Fibroblast of skin of scalp (primary cell): ENCODE data around the gene E2F7.

Source experiments
- DNase-seq: peaks from one replicate; pipeline ENCODE4 v3.0.0-alpha.2; 2013

The E2F7 gene

DNA sequence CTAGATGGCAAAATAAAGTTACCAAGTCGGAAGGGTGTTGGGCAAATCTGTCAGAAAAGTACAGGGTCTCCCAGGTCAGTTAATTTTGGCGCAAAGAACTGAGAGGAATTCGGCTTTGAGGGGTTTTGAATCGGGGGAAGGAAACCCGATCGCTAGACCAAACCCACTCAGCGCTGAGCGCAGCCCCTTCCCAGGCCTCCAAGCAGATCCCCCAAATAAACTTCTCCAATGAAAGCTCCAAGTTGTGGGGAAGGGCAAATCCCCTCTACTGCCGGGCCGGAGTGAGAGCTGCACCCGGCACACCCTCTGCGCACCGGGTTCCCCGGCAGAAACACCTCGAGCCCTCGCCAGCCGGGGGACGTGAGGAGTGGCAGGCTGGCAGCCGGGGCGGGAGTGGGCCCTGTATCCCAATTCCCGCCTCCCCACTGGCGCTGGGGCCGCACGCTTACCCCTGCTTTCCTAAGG, 441 bp downstream of the E2F7 start:
- no peak for DNase-seq

DNA sequence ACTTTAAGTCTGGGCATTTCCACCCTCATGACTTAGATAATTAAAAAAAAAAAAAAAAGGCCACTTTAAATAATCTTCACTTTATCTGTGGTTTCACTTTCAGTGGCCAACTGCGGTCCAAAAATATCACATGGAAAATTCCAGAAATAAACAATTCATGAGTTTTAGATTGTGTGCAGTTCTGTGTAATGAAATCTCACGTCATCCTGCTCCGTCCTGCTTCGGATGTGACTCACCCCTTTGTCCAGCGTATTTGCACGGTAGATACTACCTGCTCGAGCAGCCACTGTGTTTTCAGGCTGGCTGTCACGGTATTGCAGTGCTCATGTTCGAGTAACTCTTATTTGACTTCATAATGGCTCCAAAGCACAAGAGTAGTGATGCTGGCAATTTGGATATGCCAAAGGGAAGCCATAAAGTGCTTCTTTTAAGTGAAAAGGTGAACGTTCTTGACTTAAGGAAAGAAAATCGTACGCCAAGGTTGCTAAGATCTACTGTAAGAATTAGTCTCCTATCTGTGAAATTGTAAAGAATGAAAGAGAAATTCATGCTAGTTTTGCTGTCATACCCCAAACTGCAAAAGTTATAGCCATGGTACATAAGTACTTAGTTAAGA, 2.4 kb downstream of the E2F7 start:
- no peak for DNase-seq

GRCh38 chr12:77062396-77062795, 3.0 kb downstream of the E2F7 start:
- DNase-seq = no peak

DNA sequence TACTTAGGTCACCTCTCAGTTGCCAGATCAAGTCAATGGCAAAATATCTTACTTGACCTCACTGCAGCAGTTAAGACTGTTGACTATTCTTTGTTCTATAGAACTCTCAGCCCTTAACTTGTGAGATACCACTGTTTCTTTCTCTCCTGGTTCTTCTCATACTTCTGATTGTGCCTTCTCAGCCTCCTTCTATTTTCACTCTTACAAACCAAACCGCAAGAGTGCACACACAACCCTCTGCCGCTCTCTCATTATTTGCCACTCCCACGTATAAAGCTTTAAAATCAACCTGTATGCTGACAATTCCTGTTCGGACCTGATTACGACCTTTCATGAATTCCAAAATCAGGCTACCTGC, 4.5 kb downstream of the E2F7 start:
- DNase-seq = no peak

GRCh38 chr12:77060136-77060882, 5.1 kb downstream of the E2F7 start:
- DNase-seq = no peak

GRCh38 chr12:77058740-77059139, 6.6 kb downstream of the E2F7 start:
- DNase-seq = no peak

DNA sequence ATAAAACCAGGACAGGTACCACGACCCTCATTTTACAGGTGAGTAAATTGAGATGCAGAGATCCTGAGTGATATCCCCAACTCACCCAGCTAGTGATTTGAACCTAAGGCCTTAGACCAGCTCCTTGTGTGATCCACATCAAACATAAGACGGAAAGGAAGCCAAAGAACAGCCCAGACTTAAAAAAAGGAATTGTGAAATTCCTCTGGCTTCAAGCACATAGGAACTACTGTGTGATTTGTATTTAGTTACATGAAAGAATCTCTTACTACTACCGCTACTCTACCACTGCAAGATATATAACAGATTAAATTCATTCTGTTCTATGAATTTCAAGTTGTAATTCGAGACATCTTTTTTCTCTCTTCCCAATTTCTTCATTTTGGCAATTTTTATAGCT, 10.5 kb downstream of the E2F7 start:
- DNase-seq = no peak

GRCh38 chr12:77053259-77053658, 12.1 kb downstream of the E2F7 start:
- DNase-seq = no peak

GRCh38 chr12:77049767-77050353, 15.5 kb downstream of the E2F7 start:
- DNase-seq = peak; percentile 63

GRCh38 chr12:77047341-77048109, 17.8 kb downstream of the E2F7 start:
- no peak for DNase-seq

DNA sequence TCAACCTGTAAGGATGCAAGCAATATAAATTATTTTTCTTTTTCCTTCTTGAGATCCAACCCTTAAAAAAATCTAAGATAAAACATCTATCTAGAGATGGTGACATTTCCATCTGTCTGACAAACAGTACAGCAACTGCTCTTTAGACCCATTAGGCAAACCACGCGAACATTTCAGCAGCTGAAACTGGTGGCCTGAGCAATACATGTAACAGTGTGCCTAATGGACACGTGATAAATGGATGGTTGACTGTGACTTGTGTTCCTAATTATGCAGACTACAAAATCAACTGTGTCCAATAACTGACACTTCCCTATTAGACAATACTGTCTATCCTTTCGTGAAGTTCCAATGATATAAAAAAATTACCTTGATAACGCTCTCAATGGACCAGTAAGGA, 18.9 kb downstream of the E2F7 start:
- no peak for DNase-seq

DNA sequence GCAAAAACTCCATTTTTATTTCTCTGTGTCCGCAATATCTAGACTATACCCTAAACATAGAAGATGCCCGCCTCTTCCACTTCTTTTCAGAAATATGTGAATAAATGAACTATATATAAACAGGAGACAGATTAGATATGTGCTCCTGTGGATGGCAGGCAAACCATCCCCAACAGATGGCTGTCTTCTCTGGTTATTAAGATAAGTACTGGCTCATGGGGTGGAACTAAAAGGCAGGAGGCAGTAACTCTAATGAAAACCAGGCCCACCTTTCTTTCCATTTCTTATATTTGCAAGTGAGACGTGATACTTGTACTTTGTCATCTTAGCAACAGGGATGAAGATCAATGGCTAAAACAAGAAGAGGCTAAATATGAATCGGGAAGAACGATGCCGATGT, 20.2 kb downstream of the E2F7 start:
- DNase-seq = no peak

DNA sequence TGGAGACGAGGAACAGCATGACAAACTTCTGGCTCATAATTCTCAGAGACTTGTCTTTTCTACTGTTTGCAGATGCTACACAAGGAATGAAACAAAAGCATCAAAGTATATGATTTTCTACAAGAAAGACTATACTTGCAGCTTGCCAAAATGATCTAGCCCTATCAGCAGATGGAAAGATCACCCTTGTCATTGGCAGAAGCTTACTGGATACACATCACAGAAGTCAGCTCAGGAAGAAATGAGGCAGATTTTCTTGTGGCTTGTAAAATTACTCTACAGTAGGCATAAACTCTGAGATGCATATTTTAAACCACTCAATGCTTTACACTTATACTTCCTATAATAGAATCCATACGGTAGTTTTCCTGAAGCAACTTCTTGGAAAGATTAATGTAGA, 20.6 kb downstream of the E2F7 start:
- no peak for DNase-seq

DNA sequence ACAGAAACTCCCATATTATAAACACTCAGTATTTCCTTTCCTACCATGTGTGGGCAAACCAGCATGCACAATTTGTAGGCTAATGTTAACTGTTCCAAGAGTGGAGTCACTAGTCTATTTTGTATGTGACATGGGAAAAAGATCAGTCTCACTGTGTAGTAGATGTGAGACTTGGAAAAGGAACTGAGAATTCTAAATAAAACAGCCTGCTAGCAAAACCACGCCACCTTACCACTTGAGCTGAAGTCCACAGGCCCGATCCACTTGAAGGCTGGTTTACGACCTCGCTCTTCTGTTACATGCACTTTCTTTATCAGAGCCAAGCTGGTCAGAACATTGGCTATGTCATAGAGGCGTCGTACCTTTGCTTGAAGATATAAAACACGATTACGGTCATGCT, 22.5 kb downstream of the E2F7 start:
- no peak for DNase-seq

- DNase-seq = no peak
Observed at GRCh38 chr12:77040231-77040630, 25.1 kb downstream of the E2F7 start.

- DNase-seq = no peak
Observed at GRCh38 chr12:77035226-77035625, 30.1 kb downstream of the E2F7 start.

GRCh38 chr12:77033658-77034536, 31.5 kb downstream of the E2F7 start:
- no peak for DNase-seq

DNA sequence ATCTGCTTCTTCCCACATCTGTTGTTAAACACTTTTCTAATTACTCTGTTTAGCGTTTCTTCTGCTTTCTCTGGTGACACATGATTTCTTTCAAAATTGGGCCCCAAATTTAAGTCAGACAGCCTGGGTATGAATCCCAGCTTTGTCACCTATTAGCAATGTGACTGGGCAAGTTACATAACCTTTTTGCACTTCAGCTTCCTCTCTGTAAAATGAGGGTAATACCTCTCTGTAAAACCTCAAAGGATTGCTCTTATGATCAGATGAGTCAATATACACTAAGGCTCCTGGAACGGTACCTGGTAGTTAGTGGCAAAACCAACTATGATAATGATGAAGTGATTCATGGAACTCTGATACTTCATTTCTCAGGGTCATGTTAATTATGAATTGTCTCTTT, 33.0 kb downstream of the E2F7 start:
- DNase-seq = no peak

GRCh38 chr12:77031745-77032144, 33.6 kb downstream of the E2F7 start:
- DNase-seq = no peak

- no peak for DNase-seq
Observed at GRCh38 chr12:77025782-77026314, 39.5 kb downstream of the E2F7 start.

DNA sequence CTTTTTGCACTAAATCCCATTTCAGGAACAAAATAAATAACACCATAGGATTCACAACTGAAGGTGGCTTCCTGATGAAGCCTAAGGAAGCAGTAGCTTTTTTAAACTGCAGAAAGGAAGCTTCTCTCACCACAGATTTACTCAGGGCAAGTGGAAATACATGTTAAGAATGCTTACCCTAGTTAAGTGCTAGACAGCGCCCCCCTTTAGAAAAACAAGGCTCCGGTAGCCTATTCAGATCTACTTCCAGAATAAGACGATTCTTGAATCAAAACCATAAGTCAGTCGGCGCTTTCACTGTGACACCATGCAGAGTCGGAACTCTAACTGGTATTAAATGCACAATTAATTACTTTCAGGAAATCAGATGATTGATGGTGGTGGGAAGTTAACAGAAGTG, 41.9 kb downstream of the E2F7 start:
- DNase-seq = peak; percentile 18

GRCh38 chr12:77019920-77020319, 45.4 kb downstream of the E2F7 start:
- no peak for DNase-seq
